Lung (tissue), 12 donors: Measurements from ENCODE around the gene SLC16A12. TPM values are rescaled to one million over a fixed set of nuclear protein-coding genes. Genes with fewer than 3 reads are reported as not detected.
A peak's percentile ranks its signal among the peaks of the same experiment; 100 is the strongest.
"Not testable (repeated sequence)": the region's sequence is repeated elsewhere in the genome, so short reads cannot be mapped to it uniquely, and the experiment has no call there.

Experiments
- ATAC-seq: fragments of 200-7000 bp; cut with Tn5 transposase; one replicate; pipeline ENCODE4 v1.9.1; 2020; ENCODE audit warnings: moderate number of reproducible peaks; ENCODE audit not compliant: insufficient read depth, low FRiP score
- DNase-seq, 3 donors: peaks; one replicate each; pipeline ENCODE4 v3.0.0-alpha.2; 2013 to 2017
- H3K27ac ChIP-seq, 2 donors: one replicate each; pipeline ENCODE4 v1.5.1; 2013; ENCODE audit warnings: mild to moderate bottlenecking in 2 of 2, moderate library complexity in 2 of 2, control low read depth in 1 of 2, inconsistent platforms in 1 of 2, low read depth in 1 of 2, low read length in 1 of 2
- H3K27me3 ChIP-seq, 3 donors: one replicate each; pipeline ENCODE4 v1.5.1; 2013; ENCODE audit warnings: low read length in 2 of 3; ENCODE audit not compliant: control insufficient read depth in 3 of 3, insufficient read depth in 3 of 3
- H3K36me3 ChIP-seq, 4 donors: one replicate each; pipeline ENCODE4 v1.5.1; 2013; ENCODE audit warnings: low read length in 4 of 4, mild to moderate bottlenecking in 1 of 4, moderate library complexity in 1 of 4; ENCODE audit not compliant: control insufficient read depth in 4 of 4, insufficient read depth in 4 of 4
- H3K4me1 ChIP-seq, 5 donors: one replicate each; pipeline ENCODE4 v1.5.1; 2013; ENCODE audit warnings: low read length in 5 of 5, mild to moderate bottlenecking in 2 of 5, moderate library complexity in 1 of 5; ENCODE audit not compliant: control insufficient read depth in 5 of 5, insufficient read depth in 5 of 5
- H3K4me3 ChIP-seq: one replicate; pipeline ENCODE4 v1.5.1; 2013; ENCODE audit warnings: mild to moderate bottlenecking, control low read depth, moderate library complexity
- H3K9ac ChIP-seq, 2 donors: one replicate each; pipeline ENCODE4 v1.5.1; 2013; ENCODE audit warnings: low read length in 2 of 2, control low read depth in 1 of 2; ENCODE audit not compliant: insufficient read depth in 1 of 2
- H3K9me3 ChIP-seq, 4 donors: one replicate each; pipeline ENCODE4 v1.5.1; 2013; ENCODE audit warnings: low read length in 3 of 4, mild to moderate bottlenecking in 1 of 4, moderate library complexity in 1 of 4; ENCODE audit not compliant: control insufficient read depth in 4 of 4, insufficient read depth in 3 of 4
- WGBS, 2 donors: extraction: QIAGEN DNeasy Blood & Tissue Kit; methylation state at CpG; one replicate each; pipeline ENCODE4 v1.1.7; 2013; 5-methylcytosine and 5-hydroxymethylcytosine counted together
- polyA plus RNA-seq, 2 donors: library from polyadenylated mRNA; stranded (reverse); fragments of 200-250 nt; gene quantifications; one replicate each; pipeline ENCODE4 v1.2.1, GENCODE V29; 2013
- total RNA-seq, 2 donors: library from RNA; depleted of rRNA in 1 of 2; stranded (reverse); fragments of >200 nt in 1 of 2; gene quantifications; one replicate each; pipeline ENCODE4 v1.2.1, GENCODE V29; 2014 to 2021
- TF ChIP-seq, protein P1 (sequence below): IDR thresholded peaks from 2 replicates; pipeline ENCODE4 v1.5.1; 2012; ENCODE audit warnings: mild to moderate bottlenecking; ENCODE audit errors: control extremely low read depth, extremely low read depth
- donor health status: control.
- donor health status: control.
- donor health status: Bipolar disorder and iron deficiency.
- donor health status: healthy.
- donor health status: DM: yes; HTN: yes; CAD: no.

SLC16A12 gene
- total and polyA plus RNA-seq, 4 donors: 0.45 to 4.6 (median 1.3) TPM

DNA sequence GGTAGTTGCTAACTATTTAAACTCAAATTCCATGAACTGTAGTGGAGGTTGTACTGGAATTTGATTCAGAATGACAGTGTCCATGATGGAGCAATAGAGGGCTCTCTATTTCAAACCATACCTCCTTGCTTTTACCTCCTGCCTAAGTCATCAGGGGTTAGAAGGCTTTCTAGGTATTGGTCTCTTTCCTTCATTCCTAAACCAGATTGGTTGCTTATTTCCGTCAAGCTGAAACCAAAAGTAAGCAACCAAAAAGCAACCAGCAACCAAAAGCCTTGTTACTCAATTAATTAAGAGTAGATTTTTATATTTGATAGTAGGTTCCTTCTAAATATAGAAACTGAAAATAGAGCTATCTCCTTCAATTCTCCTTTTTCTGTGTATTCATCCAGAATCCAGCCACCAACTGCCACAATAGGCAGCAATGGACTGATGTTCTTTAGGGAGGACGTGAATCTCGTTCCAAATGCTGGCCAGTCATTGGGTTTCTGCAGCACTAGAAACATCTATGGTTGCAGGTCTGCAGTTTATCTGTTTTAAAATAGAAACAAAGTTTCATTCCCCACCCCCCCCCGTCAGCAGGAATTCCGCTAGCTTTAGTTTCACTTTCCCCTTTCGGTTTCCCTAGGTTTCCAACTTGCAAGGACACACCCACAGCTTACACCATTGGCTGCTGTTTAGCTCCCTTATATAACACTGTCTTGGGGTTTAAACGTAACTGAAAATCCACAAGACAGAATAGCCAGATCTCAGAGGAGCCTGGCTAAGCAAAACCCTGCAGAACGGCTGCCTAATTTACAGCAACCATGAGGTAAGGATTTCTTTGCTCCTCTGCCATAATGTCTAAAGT lies 143.3 kb downstream of the SLC16A12 start, which contains the start of gene IFIT1:
Gene IFIT1, plus strand, starts transcription at position 717 of the 850 bp plus-strand sequence. Its CDS starts 90 bp downstream, at position 807.
- Histone ChIP-seq H3K9ac (peak within 1 kb of the TSS in 1 of 2 donors; percentile 89), H3K4me1 (peaks cover 0 to 36% (median 18%) of the 10 kb centered on the region in 5 donors), H3K9me3 (no peaks in the 10 kb centered on the region), H3K4me3 (peak within 1 kb of the TSS; percentile 65), H3K36me3 (peaks cover 0 to 3% (median 0%) of the 10 kb centered on the region in 4 donors), H3K27me3 (no peaks in the 10 kb centered on the region), H3K27ac (peak within 1 kb of the TSS; percentile 93 to 94)
- DNase-seq (peak; percentile 80 to 96 (median 95)), ATAC-seq (peak; percentile 94)
- TF ChIP-seq, protein P1, sequence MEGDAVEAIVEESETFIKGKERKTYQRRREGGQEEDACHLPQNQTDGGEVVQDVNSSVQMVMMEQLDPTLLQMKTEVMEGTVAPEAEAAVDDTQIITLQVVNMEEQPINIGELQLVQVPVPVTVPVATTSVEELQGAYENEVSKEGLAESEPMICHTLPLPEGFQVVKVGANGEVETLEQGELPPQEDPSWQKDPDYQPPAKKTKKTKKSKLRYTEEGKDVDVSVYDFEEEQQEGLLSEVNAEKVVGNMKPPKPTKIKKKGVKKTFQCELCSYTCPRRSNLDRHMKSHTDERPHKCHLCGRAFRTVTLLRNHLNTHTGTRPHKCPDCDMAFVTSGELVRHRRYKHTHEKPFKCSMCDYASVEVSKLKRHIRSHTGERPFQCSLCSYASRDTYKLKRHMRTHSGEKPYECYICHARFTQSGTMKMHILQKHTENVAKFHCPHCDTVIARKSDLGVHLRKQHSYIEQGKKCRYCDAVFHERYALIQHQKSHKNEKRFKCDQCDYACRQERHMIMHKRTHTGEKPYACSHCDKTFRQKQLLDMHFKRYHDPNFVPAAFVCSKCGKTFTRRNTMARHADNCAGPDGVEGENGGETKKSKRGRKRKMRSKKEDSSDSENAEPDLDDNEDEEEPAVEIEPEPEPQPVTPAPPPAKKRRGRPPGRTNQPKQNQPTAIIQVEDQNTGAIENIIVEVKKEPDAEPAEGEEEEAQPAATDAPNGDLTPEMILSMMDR: no peak
- 1% methylated on average over 8 of the region's 8 CpGs for WGBS, 2 donors

DNA sequence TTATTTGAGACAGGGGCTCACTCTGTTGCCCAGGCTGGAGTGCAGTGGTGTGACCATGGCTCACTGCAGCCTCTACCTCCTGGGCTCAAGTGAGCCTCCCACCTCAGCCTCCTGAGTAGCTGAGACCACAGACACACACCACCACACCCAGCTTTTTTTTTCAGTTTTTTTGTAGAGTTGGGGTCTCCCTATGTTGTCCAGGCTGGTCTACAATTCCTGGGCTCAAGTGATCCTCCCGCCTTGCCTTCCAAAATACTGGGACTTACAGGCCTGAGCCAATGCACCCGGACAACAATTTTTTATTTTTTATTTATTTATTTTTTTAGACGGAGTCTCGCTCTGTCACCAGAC lies 144.2 kb downstream of the SLC16A12 start:
- H3K9ac ChIP-seq, H3K4me3 ChIP-seq, ATAC-seq, H3K9me3 ChIP-seq, H3K27me3 ChIP-seq, H3K36me3 ChIP-seq, DNase-seq: not testable (repeated sequence)
- 97 to 98% methylated on average over 4 of the region's 4 CpGs for WGBS, 2 donors
- peaks cover 0 to 35% (median 18%) of the 10 kb centered on the region in 5 donors for H3K4me1 ChIP-seq
- peak overlapping the region in 1 of 2 donors; percentile 94 for H3K27ac ChIP-seq

DNA sequence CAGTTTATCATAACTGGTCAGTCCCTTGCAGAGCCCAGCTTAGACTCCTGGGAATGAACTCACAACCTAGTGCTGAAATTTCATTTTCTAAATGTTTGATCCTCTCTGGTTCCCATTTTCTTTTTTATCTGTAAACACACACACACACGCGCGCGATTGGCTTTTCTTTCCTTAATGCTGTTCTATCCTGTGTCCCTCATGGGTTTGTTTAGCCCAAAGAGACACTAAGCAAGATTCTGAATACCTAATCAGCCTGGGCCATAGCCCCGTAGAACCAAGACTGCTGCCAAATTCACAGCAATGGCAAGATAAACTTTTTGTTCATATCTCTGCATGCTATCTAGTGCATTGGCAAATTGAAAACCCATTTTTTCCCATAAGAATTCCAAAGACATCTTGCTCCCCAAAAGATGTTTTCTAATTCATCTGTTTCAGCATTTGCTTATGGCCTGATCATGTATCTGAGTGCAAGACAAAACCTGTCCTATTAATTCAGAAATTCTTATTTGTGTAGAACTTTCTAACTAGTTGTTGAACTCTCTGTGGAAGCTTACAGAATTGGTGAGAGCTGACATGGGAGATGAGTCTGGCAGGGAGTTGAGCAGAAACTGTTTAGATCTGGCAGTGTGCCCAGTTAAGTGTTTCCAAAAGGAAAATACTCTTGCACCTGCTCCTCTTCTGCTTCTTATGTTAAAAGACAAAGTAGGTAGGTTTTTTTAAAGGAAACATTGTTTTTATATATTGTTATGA lies 144.7 kb downstream of the SLC16A12 start:
- no peaks in the 10 kb centered on the region for H3K9me3 ChIP-seq
- H3K4me3 ChIP-seq: no peak overlapping the region
- no peak overlapping the region for H3K9ac ChIP-seq
- DNase-seq (peak in 2 of 3 donors; percentile 44 to 67), ATAC-seq (no peak)
- TF ChIP-seq, protein P1: no peak
- H3K27me3 ChIP-seq: no peaks in the 10 kb centered on the region
- H3K4me1 ChIP-seq: peaks cover 0 to 32% (median 18%) of the 10 kb centered on the region in 5 donors
- no peaks in the 10 kb centered on the region for H3K36me3 ChIP-seq
- WGBS, 2 donors: 73 to 77% methylated on average over 5 of the region's 5 CpGs
- H3K27ac ChIP-seq: peak overlapping the region in 1 of 2 donors; percentile 40

DNA sequence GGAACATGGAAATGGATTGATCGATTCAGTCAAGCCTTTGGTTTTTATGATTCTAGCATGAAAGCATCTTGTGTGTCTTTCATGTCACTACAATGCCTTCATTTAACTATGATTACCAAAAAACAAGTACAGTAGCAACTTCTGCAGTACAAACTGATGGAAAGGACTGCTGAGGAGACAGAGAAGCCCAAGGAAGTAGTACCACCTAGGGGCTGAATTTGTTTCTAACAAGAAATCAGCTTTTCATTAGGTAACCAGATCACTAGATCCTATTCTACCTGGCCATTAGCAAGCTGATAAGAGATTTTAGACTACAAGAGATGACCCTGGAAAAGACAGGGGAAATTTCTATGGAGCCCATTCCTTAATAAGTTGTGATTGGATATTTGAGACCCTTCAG lies 146.1 kb downstream of the SLC16A12 start:
- TF ChIP-seq, protein P1: peak; percentile 18
- DNase-seq (peak in 2 of 3 donors; percentile 61 to 75), ATAC-seq (no peak)
- no peaks in the 10 kb centered on the region for H3K9me3 ChIP-seq
- no peak overlapping the region for H3K9ac ChIP-seq
- no peak overlapping the region for H3K4me3 ChIP-seq
- WGBS, 2 donors: 84 to 95% methylated on average over 1 of the region's 1 CpG
- no peak overlapping the region for H3K27ac ChIP-seq
- no peaks in the 10 kb centered on the region for H3K36me3 ChIP-seq
- peaks cover 0 to 31% (median 18%) of the 10 kb centered on the region in 5 donors for H3K4me1 ChIP-seq
- no peaks in the 10 kb centered on the region for H3K27me3 ChIP-seq
